Kidney (tissue), 14 donors: ENCODE measurements around the gene CPEB2. TPM values are rescaled to one million over a fixed set of nuclear protein-coding genes. Genes with fewer than 3 reads are reported as not detected.

Experiments
- DNase-seq, 5 donors: peaks; one replicate each; pipeline ENCODE4 v3.0.0-alpha.2; 2013 to 2020
- FAIRE-seq: peaks from 2 replicates; lab custom pipeline; 2012; peaks lifted over from hg19 to GRCh38; lab: Jason Lieb, UNC
- H3K27ac ChIP-seq, 2 donors: one replicate each; pipeline ENCODE4 v1.7.0; 2013; ENCODE audit warnings: low read depth in 2 of 2, low read length in 2 of 2, inconsistent platforms in 1 of 2
- H3K27me3 ChIP-seq: one replicate; pipeline ENCODE4 v1.7.1; 2013; ENCODE audit warnings: low read length, inconsistent platforms; ENCODE audit not compliant: control insufficient read depth, insufficient read depth
- H3K36me3 ChIP-seq, 3 donors: one replicate each; pipeline versions ENCODE4 v1.7.0 to v1.7.1; 2013; ENCODE audit warnings: low read length in 3 of 3, control low read depth in 1 of 3, inconsistent platforms in 1 of 3; ENCODE audit not compliant: insufficient read depth in 3 of 3, control insufficient read depth in 2 of 3
- H3K4me1 ChIP-seq, 3 donors: one replicate each; pipeline versions ENCODE4 v1.7.0 to v1.7.1; 2013; ENCODE audit warnings: low read length in 3 of 3, inconsistent platforms in 1 of 3, low read depth in 1 of 3; ENCODE audit not compliant: control insufficient read depth in 2 of 3, insufficient read depth in 2 of 3
- H3K4me3 ChIP-seq, 3 donors: one replicate each; pipeline versions ENCODE4 v1.7.0 to v1.8.1; 2013; ENCODE audit warnings: low read length in 3 of 3, control low read depth in 1 of 3, inconsistent platforms in 1 of 3
- H3K9ac ChIP-seq, 3 donors: one replicate each; pipeline versions ENCODE4 v1.7.0 to v1.7.1; 2013; ENCODE audit warnings: low read length in 3 of 3, control low read depth in 1 of 3, inconsistent platforms in 1 of 3
- H3K9me3 ChIP-seq, 3 donors: one replicate each; pipeline versions ENCODE4 v1.7.0 to v1.7.1; 2013; ENCODE audit warnings: low read length in 3 of 3, control low read depth in 1 of 3, inconsistent platforms in 1 of 3; ENCODE audit not compliant: control insufficient read depth in 2 of 3, insufficient read depth in 1 of 3
- intact Hi-C: fragments of 100-400 bp; cut with DNase I; formaldehyde crosslinking; loops from one replicate; pipeline ENCODE4 v1.11.1; 2022
- polyA plus RNA-seq: library from polyadenylated mRNA; stranded (reverse); fragments of 350-450 nt; fragmentation: Illumina TruSeq; extraction: RNeasy Lipid Tissue Mini Kit (QIAGEN cat#74804); gene quantifications from one replicate; pipeline ENCODE4 v1.2.3, GENCODE V29; 2014; ENCODE audit warnings: low read depth, low replicate concordance; ENCODE audit not compliant: insufficient read depth
- total RNA-seq: library from RNA; stranded (reverse); fragmentation: NEBNext Ultra II Directional; extraction: Animal tissue kit (Norgen Biotek cat#: 25700); gene quantifications from one replicate; pipeline ENCODE4 v1.2.1, GENCODE V29; 2021
- TF ChIP-seq, protein P1 (sequence below): IDR thresholded peaks from 3 replicates; pipeline ENCODE4 v1.5.1; 2012; ENCODE audit warnings: mild to moderate bottlenecking, moderate library complexity, borderline replicate concordance; ENCODE audit not compliant: insufficient read depth; ENCODE audit errors: extremely low read depth
- donor health status: control.
- donor health status: control.
- donor health status: control.
- donor health status: control.
- donor health status: control.
- donor health status: DM: yes; HTN: yes; CAD: no.
- donor health status: Normal renal cell carcinoma (clear cell type).

Gene CPEB2
- total and polyA plus RNA-seq, 2 donors from 2014 or later, result 7.9 to 58.0 TPM

DNA sequence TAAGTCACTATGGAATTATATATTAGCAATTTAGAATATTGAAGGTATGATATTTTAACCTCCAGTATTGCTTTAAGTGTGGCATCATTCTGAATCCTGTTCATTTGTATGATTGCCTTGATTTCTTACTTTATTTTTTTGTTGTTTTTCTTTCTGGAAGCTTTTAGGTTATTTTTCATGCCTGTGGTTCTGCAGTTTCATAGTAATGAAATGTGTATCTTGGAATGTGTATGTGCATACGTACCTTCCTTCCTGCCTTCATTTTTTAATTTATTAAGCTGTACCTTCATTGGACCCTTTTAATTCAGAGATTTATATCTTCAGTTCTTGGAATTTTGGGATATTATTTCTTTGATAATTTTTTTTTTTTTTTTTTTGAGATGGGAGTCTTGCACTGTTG lies 22.1 kb downstream of the CPEB2 start:
- no peak overlapping the region for H3K27ac ChIP-seq
- FAIRE-seq (no peak), DNase-seq (no peak)

DNA sequence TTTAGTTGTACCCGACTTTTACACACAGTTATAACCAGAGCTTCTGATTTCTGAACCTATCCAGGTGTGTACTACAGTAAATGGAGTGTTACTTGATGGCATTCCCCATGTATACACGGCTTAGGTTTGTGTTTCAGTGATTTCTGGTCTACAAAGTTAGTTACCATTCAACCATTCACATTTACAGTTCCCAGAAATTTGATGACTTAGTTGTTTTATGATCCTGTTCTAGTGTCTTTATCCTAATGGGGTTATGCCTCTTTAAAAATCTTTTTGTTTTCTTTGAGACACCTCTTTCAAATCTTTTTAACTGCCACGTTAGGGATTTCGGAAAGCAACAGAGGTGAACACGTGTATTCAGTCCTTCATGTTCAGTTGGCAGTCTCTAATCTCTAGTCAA lies 23.4 kb downstream of the CPEB2 start:
- Histone ChIP-seq H3K36me3 (peaks cover 0 to 6% (median 4%) of the 10 kb centered on the region in 3 donors), H3K9ac (no peak overlapping the region), H3K9me3 (no peaks in the 10 kb centered on the region), H3K4me3 (no peak overlapping the region), H3K27ac (no peak overlapping the region), H3K4me1 (peaks cover 0 to 4% (median 3%) of the 10 kb centered on the region in 3 donors), H3K27me3 (no peaks in the 10 kb centered on the region)
- no peak for FAIRE-seq
- intact Hi-C loops, result no loop called here
- no peak for DNase-seq
- TF ChIP-seq, protein P1, sequence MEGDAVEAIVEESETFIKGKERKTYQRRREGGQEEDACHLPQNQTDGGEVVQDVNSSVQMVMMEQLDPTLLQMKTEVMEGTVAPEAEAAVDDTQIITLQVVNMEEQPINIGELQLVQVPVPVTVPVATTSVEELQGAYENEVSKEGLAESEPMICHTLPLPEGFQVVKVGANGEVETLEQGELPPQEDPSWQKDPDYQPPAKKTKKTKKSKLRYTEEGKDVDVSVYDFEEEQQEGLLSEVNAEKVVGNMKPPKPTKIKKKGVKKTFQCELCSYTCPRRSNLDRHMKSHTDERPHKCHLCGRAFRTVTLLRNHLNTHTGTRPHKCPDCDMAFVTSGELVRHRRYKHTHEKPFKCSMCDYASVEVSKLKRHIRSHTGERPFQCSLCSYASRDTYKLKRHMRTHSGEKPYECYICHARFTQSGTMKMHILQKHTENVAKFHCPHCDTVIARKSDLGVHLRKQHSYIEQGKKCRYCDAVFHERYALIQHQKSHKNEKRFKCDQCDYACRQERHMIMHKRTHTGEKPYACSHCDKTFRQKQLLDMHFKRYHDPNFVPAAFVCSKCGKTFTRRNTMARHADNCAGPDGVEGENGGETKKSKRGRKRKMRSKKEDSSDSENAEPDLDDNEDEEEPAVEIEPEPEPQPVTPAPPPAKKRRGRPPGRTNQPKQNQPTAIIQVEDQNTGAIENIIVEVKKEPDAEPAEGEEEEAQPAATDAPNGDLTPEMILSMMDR, result no peak

More for the DNA sequence above, 22.1 kb downstream of the CPEB2 start:
- Histone ChIP-seq H3K4me3 (no peak overlapping the region), H3K9me3 (no peaks in the 10 kb centered on the region), H3K27me3 (no peaks in the 10 kb centered on the region), H3K4me1 (peaks cover 0 to 10% (median 10%) of the 10 kb centered on the region in 3 donors), H3K36me3 (peaks cover 0 to 11% (median 10%) of the 10 kb centered on the region in 3 donors), H3K9ac (no peak overlapping the region)
- TF ChIP-seq, protein P1, result no peak
- intact Hi-C loops, result no loop called here

DNA sequence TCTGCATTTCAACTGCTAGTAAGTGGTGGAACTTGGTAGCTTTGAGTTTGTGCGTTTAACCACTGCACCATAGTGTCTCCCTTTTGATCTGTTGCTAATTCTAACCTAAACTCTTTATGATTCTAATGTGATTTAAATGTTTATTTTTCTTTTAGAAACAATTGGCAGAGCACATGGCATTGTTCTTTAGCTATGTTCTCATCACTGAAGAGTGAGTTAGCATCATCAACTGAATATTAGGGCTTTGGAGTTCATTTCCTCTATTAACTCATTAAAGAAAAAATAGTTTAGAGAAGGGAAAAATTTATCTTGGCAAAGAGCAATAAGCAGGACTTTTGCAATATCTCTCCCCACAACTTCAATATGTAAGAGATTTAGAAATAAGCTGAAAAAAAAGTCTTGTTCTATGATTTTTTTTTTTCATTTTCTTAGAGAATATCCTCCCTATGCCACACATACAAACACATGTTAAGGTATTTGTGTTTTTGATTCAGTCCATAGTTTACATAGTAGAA lies 25.7 kb downstream of the CPEB2 start:
- FAIRE-seq, result no peak
- H3K36me3 ChIP-seq, result peaks cover 0 to 6% (median 5%) of the 10 kb centered on the region in 3 donors
- H3K9me3 ChIP-seq, result no peaks in the 10 kb centered on the region
- TF ChIP-seq, protein P1, result no peak
- H3K27me3 ChIP-seq, result no peaks in the 10 kb centered on the region
- H3K9ac ChIP-seq, result no peak overlapping the region
- intact Hi-C loops, result no loop called here
- DNase-seq, result no peak
- H3K4me3 ChIP-seq, result no peak overlapping the region
- H3K27ac ChIP-seq, result no peak overlapping the region
- peaks cover 0 to 9% (median 6%) of the 10 kb centered on the region in 3 donors for H3K4me1 ChIP-seq

DNA sequence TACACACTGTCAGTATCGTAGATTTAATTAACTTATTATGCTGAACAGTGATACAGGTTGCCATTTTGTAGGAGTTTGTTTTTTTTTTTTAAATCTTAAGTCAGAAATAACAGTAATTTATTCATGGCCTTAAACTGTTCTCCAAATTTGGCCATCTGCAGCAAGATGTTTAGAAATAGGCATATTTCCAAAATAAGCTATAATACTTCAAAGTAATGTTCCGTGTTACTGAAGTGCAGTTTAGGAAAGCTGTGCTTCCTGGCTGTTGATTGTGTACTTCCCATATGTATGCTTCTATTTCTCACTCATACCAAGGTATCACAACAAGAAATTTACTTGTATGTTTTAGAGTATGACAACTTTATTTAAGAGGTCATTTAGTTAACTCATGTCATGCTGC lies 28.9 kb downstream of the CPEB2 start:
- intact Hi-C loops, result no loop called here
- TF ChIP-seq, protein P1, result no peak
- peaks cover 0 to 10% (median 9%) of the 10 kb centered on the region in 3 donors for H3K36me3 ChIP-seq
- H3K27ac ChIP-seq, result no peak overlapping the region
- no peaks in the 10 kb centered on the region for H3K9me3 ChIP-seq
- H3K4me1 ChIP-seq, result peaks cover 0 to 9% (median 6%) of the 10 kb centered on the region in 3 donors
- H3K27me3 ChIP-seq, result no peaks in the 10 kb centered on the region
- no peak overlapping the region for H3K4me3 ChIP-seq
- DNase-seq, result no peak
- no peak overlapping the region for H3K9ac ChIP-seq
- FAIRE-seq, result no peak
